NOMO-1 (cell line): ENCODE data around the gene TEKT2.

Source experiments
- DNase-seq, 2 experiments: peaks; one replicate each; lab custom pipeline; 2025; ENCODE audit not compliant: unreplicated experiment in 2 of 2; lab: John Stamatoyannopoulos, UW

Gene TEKT2

GRCh38 chr1:36087233-36088123 lies 3.6 kb downstream of the TEKT2 start:
- DNase-seq: no peak

- no peak for DNase-seq
These were observed 4.3 kb downstream of the TEKT2 start for GRCh38 chr1:36088265-36088576.

DNA sequence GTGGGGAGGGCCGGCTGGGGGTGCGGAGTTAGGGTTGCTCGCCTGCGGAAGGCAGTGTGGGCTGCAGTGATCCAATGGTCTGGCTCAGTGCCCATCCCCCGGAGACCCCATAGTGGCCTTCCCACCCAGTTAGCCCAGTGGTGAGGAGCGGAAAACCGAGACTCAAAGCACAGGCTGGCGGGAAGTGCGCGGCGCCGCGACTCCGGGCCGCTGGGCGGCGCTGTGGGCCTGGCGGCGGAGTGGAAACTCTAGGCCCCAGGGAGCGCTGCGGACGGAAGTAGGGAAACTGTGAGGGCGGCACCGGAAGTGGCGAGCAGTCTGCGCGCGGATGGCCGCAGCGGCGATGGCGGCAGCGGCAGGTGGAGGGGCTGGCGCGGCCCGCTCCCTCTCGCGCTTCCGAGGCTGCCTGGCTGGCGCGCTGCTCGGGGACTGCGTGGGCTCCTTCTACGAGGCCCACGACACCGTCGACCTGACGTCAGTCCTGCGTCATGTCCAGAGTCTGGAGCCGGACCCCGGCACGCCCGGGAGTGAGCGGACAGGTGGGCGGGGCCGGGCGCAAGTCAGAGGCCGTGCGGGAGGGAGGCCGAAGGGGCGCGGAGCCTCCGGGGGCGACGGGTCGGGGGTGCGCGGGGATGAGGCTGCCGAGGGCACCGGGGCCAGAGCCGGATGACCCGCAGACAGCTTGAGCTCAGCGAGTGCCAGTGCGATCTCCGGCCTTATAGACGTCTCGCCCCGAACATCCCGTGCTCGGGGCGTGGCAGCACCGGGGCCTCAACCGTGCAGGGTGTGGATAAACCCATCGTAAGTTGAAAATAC lies 4.9 kb downstream of the TEKT2 start, which contains the start of gene ADPRS:
ADPRS (plus strand) TSS at position 316 of the 816 bp plus-strand sequence; CDS start at position 329, 13 bp downstream.
- DNase-seq: peak; percentile 92

DNA sequence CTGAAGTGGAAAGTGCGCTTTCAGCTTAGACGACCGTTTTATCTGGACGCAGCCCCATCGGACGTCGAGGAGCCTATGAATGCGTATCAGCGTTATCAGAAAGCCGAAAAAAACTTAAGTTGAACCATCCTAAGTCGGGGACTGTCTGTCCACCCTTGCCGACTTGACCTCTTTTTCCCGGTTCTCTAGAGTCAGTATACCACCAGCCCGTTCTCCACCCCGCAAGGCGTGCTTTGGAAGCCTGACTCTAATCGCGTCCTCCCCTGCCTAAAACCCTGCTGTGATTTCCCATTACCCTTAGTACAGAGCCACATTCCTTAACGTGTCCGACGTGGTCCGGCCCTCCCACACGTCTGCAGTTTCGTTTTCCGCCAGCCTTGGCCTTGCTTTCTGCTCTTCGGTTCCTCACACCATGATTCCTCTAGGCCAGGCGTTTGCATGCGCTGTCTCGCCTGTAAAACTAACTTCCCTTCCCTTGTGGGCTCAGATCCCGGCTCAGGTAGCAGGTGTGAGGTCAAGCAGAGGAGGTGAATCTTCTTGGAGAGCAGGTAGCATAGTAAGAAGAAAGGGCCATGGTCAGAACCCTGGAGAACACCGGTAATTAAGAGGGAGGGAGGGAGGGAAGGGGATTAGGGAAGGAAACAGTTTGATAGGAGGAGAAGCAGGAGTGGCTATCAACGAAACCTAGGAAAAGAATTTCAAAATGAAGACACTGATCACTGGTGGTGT lies 5.7 kb downstream of the TEKT2 start:
- peak; percentile 40 to 51 for DNase-seq

DNA sequence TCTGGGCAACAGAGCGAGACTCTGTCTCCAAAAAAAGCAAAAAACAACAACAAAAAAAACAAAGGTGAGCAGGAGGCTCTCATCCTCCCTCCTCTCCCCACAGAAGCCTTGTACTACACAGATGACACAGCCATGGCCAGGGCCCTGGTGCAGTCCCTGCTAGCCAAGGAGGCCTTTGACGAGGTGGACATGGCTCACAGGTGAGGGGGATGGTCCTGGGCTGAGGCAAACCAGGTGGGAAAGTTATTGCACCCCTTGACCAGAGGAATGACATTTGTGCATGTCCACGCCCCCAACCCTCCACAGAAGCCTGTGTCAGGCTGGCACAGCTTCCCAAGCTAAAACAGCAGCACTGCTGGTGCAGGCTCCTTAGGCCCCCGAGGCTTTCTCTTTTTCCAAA lies 7.2 kb downstream of the TEKT2 start:
- no peak for DNase-seq

DNA sequence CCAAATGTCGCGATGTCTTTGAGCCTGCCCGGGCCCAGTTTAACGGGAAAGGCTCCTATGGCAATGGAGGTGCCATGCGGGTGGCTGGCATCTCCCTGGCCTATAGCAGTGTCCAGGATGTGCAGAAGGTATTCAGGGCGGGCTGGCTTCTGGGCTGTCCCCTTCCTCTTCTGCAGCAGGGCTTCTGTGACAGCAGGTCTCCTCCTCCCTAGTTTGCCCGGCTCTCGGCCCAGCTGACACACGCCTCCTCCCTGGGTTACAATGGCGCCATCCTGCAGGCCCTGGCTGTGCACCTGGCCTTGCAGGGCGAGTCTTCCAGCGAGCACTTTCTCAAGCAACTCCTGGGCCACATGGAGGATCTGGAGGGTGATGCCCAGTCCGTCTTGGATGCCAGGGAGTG lies 7.8 kb downstream of the TEKT2 start:
- DNase-seq: no peak

GRCh38 chr1:36092166-36092797 lies 8.4 kb downstream of the TEKT2 start:
- DNase-seq: no peak

DNA sequence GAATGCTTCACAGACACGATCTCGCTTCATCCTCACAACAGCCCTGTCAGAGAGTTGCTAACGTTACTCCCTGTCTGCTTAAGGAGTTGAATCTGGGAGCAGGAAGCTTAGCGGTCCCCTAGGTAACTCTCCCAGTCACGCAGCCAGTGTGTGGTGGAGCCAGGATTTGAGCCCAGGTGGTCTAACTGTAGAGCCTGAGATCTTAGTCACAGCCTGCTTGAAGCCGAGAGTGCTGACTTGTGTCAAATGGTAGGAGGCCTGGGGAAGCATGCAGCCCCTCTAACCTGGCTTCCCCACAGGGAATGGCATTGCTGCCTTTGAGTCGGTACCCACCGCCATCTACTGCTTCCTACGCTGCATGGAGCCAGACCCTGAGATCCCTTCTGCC lies 8.9 kb downstream of the TEKT2 start:
- no peak for DNase-seq

DNA sequence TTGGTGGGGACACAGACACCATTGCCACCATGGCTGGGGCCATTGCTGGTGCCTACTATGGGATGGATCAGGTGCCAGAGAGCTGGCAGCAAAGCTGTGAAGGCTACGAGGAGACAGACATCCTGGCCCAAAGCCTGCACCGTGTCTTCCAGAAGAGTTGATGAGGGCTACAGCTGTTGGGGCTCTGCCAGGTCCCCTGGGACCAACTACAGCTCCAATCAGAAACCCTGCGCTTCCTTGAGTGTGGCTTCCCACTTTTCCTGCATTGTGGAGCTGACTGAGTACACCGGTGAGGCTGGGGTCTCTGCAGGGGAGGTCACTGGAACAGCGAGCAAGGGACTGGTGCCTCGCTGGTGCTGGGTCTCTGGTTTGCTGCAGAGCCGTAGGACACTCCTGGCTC lies 9.3 kb downstream of the TEKT2 start:
- no peak for DNase-seq

DNA sequence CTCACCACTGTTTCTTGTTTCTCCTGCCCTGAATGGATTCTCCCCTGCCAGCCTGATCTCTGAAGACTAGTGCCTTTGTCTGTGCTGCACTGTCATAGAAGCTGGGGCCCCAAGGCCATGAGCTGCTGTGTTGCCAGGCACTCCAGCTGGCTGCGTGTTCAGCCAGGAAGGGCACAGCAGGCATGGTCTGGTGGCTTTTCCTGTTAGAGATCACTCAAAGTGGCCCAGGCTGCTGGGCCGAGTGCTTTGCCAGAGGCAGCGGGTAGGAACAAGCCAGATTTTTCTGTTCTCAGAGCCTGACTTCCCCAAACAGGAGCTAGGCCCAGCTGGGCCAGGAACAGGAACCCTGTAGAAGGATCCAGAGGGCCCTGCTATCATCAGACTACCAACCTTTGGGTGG lies 10.0 kb downstream of the TEKT2 start:
- no peak for DNase-seq

DNA sequence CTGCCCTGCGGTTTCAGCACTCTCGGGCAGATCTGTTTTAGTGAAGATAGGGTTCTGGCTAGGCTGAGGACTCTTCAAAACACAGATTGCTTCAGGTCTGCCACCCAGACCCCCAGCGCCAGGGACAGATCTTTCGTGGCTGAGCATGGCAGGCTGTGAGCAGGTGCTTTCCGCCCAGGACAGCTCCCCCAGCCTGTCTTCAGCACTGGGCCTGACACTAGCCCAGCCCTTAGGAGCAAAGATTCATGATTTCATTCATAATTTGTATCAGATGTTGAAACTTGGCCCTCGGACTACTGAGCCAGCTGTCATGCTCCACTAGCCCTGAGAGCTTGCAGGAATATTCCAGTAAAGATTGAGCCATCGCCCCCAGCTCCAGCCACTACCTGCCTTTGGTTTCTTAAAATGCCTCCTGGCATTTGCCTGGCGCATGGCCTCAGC lies 10.7 kb downstream of the TEKT2 start:
- DNase-seq: no peak

DNA sequence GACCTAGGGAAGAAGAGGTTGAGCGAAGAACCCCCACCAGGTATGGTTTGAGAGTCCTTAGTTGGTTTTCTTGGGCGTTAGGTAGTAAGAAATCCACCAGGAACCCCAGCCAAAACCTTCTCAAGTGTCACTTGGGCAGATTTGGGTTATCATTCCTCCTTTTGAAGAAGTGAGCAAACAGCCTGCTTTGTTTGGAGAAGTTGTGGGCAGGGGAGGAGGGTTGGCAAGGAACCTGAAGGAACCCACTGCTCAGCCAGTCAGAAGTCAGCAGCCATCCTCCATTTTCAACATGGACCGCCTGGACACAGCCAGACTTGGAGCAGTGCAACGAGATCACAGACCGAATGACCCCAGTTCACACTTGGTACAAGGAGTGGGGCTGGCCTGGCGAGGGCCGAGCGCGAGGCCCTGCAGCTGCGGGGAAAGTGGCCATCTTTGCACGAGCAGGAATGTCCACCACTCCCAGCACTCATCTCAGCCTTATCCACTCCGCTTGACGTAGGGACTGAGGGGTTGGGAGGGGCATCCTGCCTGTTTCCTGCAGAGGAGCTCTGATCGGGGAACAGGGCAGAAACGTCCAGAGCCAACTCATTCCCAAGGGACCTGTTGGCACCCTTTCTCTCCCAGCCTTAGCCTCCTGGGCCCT lies 12.0 kb downstream of the TEKT2 start:
- peak; percentile 74 to 77 for DNase-seq

- DNase-seq: no peak
These were observed 12.9 kb downstream of the TEKT2 start for GRCh38 chr1:36096500-36097432.

- no peak for DNase-seq
These were observed 14.0 kb downstream of the TEKT2 start for GRCh38 chr1:36097693-36098585.

- no peak for DNase-seq
These were observed 14.9 kb downstream of the TEKT2 start for GRCh38 chr1:36098650-36099365.

DNA sequence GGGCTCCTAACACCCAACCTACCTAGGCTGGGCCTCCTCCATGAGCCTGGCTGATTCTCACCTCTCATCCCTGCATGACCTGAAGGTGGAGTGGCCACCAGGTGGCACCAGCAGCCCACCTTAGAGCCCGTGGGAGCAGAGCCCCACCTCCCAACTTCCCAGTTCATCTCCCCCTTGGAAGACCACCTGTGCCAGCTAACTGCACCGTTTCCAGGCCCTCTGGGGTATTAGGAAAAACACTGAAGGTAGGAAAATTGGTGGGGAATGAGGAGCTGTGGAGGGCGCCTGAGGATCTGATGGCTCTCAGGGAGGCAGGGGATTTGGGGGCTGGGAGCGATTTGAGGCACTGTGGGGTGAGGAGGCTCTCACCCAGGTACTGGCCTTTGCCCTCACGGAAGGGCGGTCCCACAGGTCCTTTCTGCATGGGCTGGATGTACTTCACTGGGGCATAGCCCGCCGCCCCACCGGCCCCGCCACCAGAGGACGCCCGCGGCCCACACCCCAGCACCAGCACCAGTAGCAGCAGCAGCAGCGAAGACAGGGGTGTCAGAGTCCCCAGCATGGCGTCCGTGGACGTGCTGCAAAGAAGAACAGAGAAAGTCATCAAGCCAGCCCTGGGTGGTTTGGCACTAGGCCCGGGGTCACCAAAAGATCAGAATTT lies 15.9 kb downstream of the TEKT2 start:
- peak in 1 of 2 experiments; percentile 15 for DNase-seq

GRCh38 chr1:36100376-36100775 lies 16.5 kb downstream of the TEKT2 start:
- DNase-seq: no peak
